K562 (cell line): ENCODE data around the gene OBSCN.

Source experiments
- CREB1 ChIP-seq, 2 experiments: sonication (generic) in 1 of 2; formaldehyde crosslinking in 1 of 2; IDR thresholded peaks; 2 replicates each; pipeline versions ENCODE4 v1.6.1 to v1.8.0; 2012 to 2022; ENCODE audit warnings: inconsistent platforms in 1 of 2, mild to moderate bottlenecking in 1 of 2, missing genetic modification reagents in 1 of 2, moderate library complexity in 1 of 2
- MAX ChIP-seq: sonication (generic); formaldehyde crosslinking; IDR thresholded peaks from 2 replicates; pipeline ENCODE4 v1.9.0; 2022; ENCODE audit warnings: mild to moderate bottlenecking, missing genetic modification reagents
- MEIS2 ChIP-seq: fragments of 450-650 bp; IDR thresholded peaks from 2 replicates; pipeline ENCODE4 v1.6.1; 2014; ENCODE audit warnings: mild to moderate bottlenecking; ENCODE audit not compliant: partially characterized antibody
- RFX5 ChIP-seq: IDR thresholded peaks from 2 replicates; pipeline ENCODE4 v1.6.1; 2011; ENCODE audit warnings: low read depth, mild to moderate bottlenecking, improper control_type of control experiment, low read length
- SMAD3 ChIP-seq: fragments of 450-650 bp; formaldehyde crosslinking; conservative IDR thresholded peaks from 2 replicates; pipeline ENCODE4 v1.4.0; 2020; ENCODE audit warnings: mild to moderate bottlenecking

GRCh38 chr1:228161362-228161761 lies 46.5 kb upstream of the OBSCN start:
- TF ChIP-seq RFX5 (no peak), MAX (no peak), MEIS2 (no peak), CREB1 (IDR thresholded peaks at IDR 0.05) (no peak), CREB1 (CRISPR knock-in tag; IDR thresholded peaks at IDR 0.05) (no peak), SMAD3 (no peak)
